Measurements from ENCODE around the gene FIS1. TPM values are rescaled to one million over a fixed set of nuclear protein-coding genes. Genes with fewer than 3 reads are reported as not detected.
A peak's percentile ranks its signal among the peaks of the same experiment; 100 is the strongest.
"Not testable (repeated sequence)": the region's sequence is repeated elsewhere in the genome, so short reads cannot be mapped to it uniquely, and the experiment has no call there.

FIS1 gene
- total RNA-seq, 3 donors from 2014 or later (not counting 1 experiment from before 2014, with no cell fraction given), result 99.9 to 119 (median 105) TPM

GRCh38 chr7:101206665-101207042, 38.2 kb downstream of the FIS1 start:
- H3K4me3 Mint-ChIP-seq, result no peak overlapping the region
- no peak overlapping the region for H3K27ac Mint-ChIP-seq
- H3K27me3 Mint-ChIP-seq (ENCODE audit: low read depth in 2 of 2), result peaks cover 15 to 16% of the 10 kb centered on the region in 2 donors
- H3K4me1 Mint-ChIP-seq, result peaks cover 0 to 4% of the 10 kb centered on the region in 2 donors
- no peaks in the 10 kb centered on the region for H3K36me3 Mint-ChIP-seq
- DNase-seq (no peak), ATAC-seq (no peak)
- intact Hi-C loops (cut with micrococcal nuclease), result no loop called here
- Histone ChIP-seq H3K4me1 (ENCODE audit: control insufficient read depth, insufficient read depth, low read length) (peaks cover 9% of the 10 kb centered on the region), H3K27me3 (ENCODE audit: control insufficient read depth, insufficient read depth, low read length) (peaks cover 4% of the 10 kb centered on the region), H3K36me3 (ENCODE audit: control insufficient read depth, insufficient read depth, low read length) (peaks cover 12% of the 10 kb centered on the region), H3K4me3 (ENCODE audit: low read length) (no peak overlapping the region), H3K9me3 (ENCODE audit: control insufficient read depth, insufficient read depth, low read length) (no peaks in the 10 kb centered on the region), H3K27ac (ENCODE audit: low read length) (no peak overlapping the region)
- no peak for TF ChIP-seq CTCF (IDR thresholded peaks at IDR 0.05)
- WGBS (ENCODE audit: insufficient coverage), result 73% methylated on average over 19 of the region's 19 CpGs
- no peaks in the 10 kb centered on the region for H3K9me3 Mint-ChIP-seq

GRCh38 chr7:101205901-101206664, 38.8 kb downstream of the FIS1 start:
- Mint-ChIP-seq H3K4me1 (peaks cover 0 to 4% of the 10 kb centered on the region in 2 donors), H3K36me3 (no peaks in the 10 kb centered on the region), H3K4me3 (no peak overlapping the region), H3K27ac (no peak overlapping the region), H3K27me3 (ENCODE audit: low read depth in 2 of 2) (peaks cover 16 to 20% of the 10 kb centered on the region in 2 donors), H3K9me3 (no peaks in the 10 kb centered on the region)
- peaks cover 8% of the 10 kb centered on the region for H3K36me3 ChIP-seq (ENCODE audit: control insufficient read depth, insufficient read depth, low read length)
- H3K27me3 ChIP-seq (ENCODE audit: control insufficient read depth, insufficient read depth, low read length), result peaks cover 6% of the 10 kb centered on the region
- DNase-seq, result no peak
- H3K9me3 ChIP-seq (ENCODE audit: control insufficient read depth, insufficient read depth, low read length), result no peaks in the 10 kb centered on the region
- no peak overlapping the region for H3K4me3 ChIP-seq (ENCODE audit: low read length)
- no peak for TF ChIP-seq CTCF (IDR thresholded peaks at IDR 0.05)
- intact Hi-C loops (cut with micrococcal nuclease), result no loop called here
- peaks cover 12% of the 10 kb centered on the region for H3K4me1 ChIP-seq (ENCODE audit: control insufficient read depth, insufficient read depth, low read length)
- H3K27ac ChIP-seq (ENCODE audit: low read length), result no peak overlapping the region
- ATAC-seq, result no peak
- 86% methylated on average over 30 of the region's 32 CpGs for WGBS (ENCODE audit: insufficient coverage)

GRCh38 chr7:101203740-101204738, 40.8 kb downstream of the FIS1 start:
- intact Hi-C loops (cut with micrococcal nuclease); H3K27ac ChIP-seq (ENCODE audit: low read length): not testable (repeated sequence)
- whole genome bisulfite sequencing (ENCODE audit: insufficient coverage), result 66% methylated on average over 22 of the region's 22 CpGs

GRCh38 chr7:101202603-101202918, 42.3 kb downstream of the FIS1 start:
- WGBS (ENCODE audit: insufficient coverage), result 87% methylated on average over 5 of the region's 5 CpGs
- ATAC-seq (no peak), DNase-seq (no peak)
- H3K27me3 Mint-ChIP-seq (ENCODE audit: low read depth in 2 of 2), result peaks cover 16 to 31% of the 10 kb centered on the region in 2 donors
- no peaks in the 10 kb centered on the region for H3K9me3 ChIP-seq (ENCODE audit: control insufficient read depth, insufficient read depth, low read length)
- no peak overlapping the region for H3K27ac Mint-ChIP-seq
- no peaks in the 10 kb centered on the region for H3K9me3 Mint-ChIP-seq
- TF ChIP-seq CTCF (IDR thresholded peaks at IDR 0.05), result no peak
- no peaks in the 10 kb centered on the region for H3K36me3 Mint-ChIP-seq
- peaks cover 0 to 13% of the 10 kb centered on the region in 2 donors for H3K4me1 Mint-ChIP-seq
- peaks cover 16% of the 10 kb centered on the region for H3K4me1 ChIP-seq (ENCODE audit: control insufficient read depth, insufficient read depth, low read length)
- H3K36me3 ChIP-seq (ENCODE audit: control insufficient read depth, insufficient read depth, low read length), result no peaks in the 10 kb centered on the region
- no peak overlapping the region for H3K4me3 Mint-ChIP-seq
- no peak overlapping the region for H3K27ac ChIP-seq (ENCODE audit: low read length)
- intact Hi-C loops (cut with micrococcal nuclease), result no loop called here
- peaks cover 17% of the 10 kb centered on the region for H3K27me3 ChIP-seq (ENCODE audit: control insufficient read depth, insufficient read depth, low read length)
- H3K4me3 ChIP-seq (ENCODE audit: low read length), result no peak overlapping the region

More at GRCh38 chr7:101203740-101204738, 40.8 kb downstream of the FIS1 start:
- DNase-seq, result peak in 1 of 2 donors; percentile 36
- peaks cover 17% of the 10 kb centered on the region for H3K27me3 ChIP-seq (ENCODE audit: control insufficient read depth, insufficient read depth, low read length)
- Mint-ChIP-seq H3K4me1 (peaks cover 0 to 13% of the 10 kb centered on the region in 2 donors), H3K27me3 (ENCODE audit: low read depth in 2 of 2) (peaks cover 16 to 31% of the 10 kb centered on the region in 2 donors)
- H3K9me3 Mint-ChIP-seq; H3K36me3 ChIP-seq (ENCODE audit: control insufficient read depth, insufficient read depth, low read length); H3K4me3 Mint-ChIP-seq; H3K27ac Mint-ChIP-seq; H3K4me3 ChIP-seq (ENCODE audit: low read length); ATAC-seq; H3K9me3 ChIP-seq (ENCODE audit: control insufficient read depth, insufficient read depth, low read length); H3K36me3 Mint-ChIP-seq: not testable (repeated sequence)
- H3K4me1 ChIP-seq (ENCODE audit: control insufficient read depth, insufficient read depth, low read length), result peaks cover 16% of the 10 kb centered on the region
